GM10266 (cell line): ENCODE data around the gene OXER1.

Experiments used
- DNase-seq: peaks from one replicate; pipeline ENCODE4 v3.0.0; 2012; ENCODE audit errors: extremely low spot score
- TF ChIP-seq, protein P1 (sequence below): IDR thresholded peaks from 2 replicates; pipeline ENCODE4 v1.5.1; 2012; ENCODE audit warnings: mild to moderate bottlenecking, low read depth; ENCODE audit not compliant: control insufficient read depth, insufficient read depth; ENCODE audit errors: missing control alignments

OXER1 gene

GRCh38 chr2:42721898-42722297 lies 42.0 kb downstream of the OXER1 start:
- TF ChIP-seq, protein P1, sequence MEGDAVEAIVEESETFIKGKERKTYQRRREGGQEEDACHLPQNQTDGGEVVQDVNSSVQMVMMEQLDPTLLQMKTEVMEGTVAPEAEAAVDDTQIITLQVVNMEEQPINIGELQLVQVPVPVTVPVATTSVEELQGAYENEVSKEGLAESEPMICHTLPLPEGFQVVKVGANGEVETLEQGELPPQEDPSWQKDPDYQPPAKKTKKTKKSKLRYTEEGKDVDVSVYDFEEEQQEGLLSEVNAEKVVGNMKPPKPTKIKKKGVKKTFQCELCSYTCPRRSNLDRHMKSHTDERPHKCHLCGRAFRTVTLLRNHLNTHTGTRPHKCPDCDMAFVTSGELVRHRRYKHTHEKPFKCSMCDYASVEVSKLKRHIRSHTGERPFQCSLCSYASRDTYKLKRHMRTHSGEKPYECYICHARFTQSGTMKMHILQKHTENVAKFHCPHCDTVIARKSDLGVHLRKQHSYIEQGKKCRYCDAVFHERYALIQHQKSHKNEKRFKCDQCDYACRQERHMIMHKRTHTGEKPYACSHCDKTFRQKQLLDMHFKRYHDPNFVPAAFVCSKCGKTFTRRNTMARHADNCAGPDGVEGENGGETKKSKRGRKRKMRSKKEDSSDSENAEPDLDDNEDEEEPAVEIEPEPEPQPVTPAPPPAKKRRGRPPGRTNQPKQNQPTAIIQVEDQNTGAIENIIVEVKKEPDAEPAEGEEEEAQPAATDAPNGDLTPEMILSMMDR = no peak
- no peak for DNase-seq

GRCh38 chr2:42714686-42715085 lies 49.2 kb downstream of the OXER1 start:
- TF ChIP-seq, protein P1 = no peak
- no peak for DNase-seq

DNA sequence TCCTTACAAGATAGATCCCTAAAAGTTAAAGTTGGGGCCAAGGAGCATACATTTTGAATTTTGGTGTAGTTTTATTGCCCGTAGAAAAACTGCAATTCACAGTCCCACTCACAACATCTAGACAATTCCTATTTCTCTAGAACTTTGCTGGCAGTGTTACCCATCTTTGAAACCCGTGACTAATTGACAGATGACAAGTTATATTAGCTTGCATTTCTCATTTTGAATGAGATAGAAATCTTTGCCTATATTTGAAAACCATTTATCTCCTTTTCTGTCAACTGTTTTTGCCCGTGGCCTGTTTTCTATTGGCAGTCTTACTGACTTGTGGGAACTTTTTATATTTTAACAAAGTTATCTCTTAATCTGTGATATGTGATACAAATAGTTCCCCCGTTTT lies 50.0 kb downstream of the OXER1 start:
- DNase-seq = no peak
- TF ChIP-seq, protein P1 = no peak

- DNase-seq = no peak
- TF ChIP-seq, protein P1 = no peak
Observed at GRCh38 chr2:42712934-42713333, 51.0 kb downstream of the OXER1 start.
